ENCODE results near the gene XRCC6.

DNA sequence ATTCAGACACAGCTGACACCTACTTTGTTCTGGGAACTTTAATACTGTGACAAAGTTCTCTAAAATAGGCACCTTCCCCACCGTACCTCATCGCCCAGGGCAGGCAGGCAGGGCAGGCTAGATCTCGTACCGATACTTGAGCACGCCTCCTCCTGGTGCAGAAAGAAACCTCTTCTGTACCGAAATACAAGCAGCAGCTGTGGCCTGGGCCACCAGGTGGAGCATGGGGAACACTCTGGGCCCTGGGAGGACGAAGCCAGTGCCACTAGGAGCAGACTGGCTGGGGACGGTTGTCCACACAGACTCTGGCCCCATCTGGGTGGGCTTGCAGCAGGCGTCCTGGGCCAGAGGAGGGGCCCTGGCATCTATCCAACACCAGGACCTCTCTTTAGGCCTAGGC, 44.2 kb upstream of the XRCC6 start:
- TF ChIP-seq, protein P1, sequence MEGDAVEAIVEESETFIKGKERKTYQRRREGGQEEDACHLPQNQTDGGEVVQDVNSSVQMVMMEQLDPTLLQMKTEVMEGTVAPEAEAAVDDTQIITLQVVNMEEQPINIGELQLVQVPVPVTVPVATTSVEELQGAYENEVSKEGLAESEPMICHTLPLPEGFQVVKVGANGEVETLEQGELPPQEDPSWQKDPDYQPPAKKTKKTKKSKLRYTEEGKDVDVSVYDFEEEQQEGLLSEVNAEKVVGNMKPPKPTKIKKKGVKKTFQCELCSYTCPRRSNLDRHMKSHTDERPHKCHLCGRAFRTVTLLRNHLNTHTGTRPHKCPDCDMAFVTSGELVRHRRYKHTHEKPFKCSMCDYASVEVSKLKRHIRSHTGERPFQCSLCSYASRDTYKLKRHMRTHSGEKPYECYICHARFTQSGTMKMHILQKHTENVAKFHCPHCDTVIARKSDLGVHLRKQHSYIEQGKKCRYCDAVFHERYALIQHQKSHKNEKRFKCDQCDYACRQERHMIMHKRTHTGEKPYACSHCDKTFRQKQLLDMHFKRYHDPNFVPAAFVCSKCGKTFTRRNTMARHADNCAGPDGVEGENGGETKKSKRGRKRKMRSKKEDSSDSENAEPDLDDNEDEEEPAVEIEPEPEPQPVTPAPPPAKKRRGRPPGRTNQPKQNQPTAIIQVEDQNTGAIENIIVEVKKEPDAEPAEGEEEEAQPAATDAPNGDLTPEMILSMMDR (IDR thresholded peaks at IDR 0.05) = peak in 1 of 3 experiments; percentile 48
- TF ChIP-seq POLR2A (IDR thresholded peaks at IDR 0.05) (no peak), POLR2AphosphoS5 (IDR thresholded peaks at IDR 0.05; ENCODE audit: insufficient read depth in 1 of 2, low read depth in 1 of 2) (peak in 1 of 2 donors; percentile 11)

All from vagina (tissue), 2 donors.